Activated B cell treated with CpG ODN at 0.5 μM for 24 hours (primary cell): ENCODE data around the gene SEPTIN10. TPM values are rescaled to one million over a fixed set of nuclear protein-coding genes. Genes with fewer than 3 reads are reported as not detected.

Experiments used
- ATAC-seq: fragments of 200-7000 bp; cut with Tn5 transposase; one replicate; pipeline ENCODE4 v1.10.0; 2021; ENCODE audit warnings: low read depth, mild to moderate bottlenecking, moderate library complexity
- CTCF ChIA-PET: fragments of 350-600 bp; sonication (Branson Sonifier 250); formaldehyde crosslinking; loops from one replicate; lab custom pipeline; 2021; ENCODE audit warnings: antibody characterized with exemption; lab: Charles Lee
- POLR2A ChIA-PET: fragments of 350-600 bp; sonication (Branson Sonifier 250); formaldehyde crosslinking; loops from one replicate; lab custom pipeline; 2021; ENCODE audit warnings: antibody characterized with exemption; lab: Charles Lee
- DNase-seq: peaks from one replicate; pipeline ENCODE4 v3.0.0; 2022
- H3K27ac Mint-ChIP-seq: one replicate; pipeline ENCODE4 v1.8.0; 2020; ENCODE audit warnings: mixed read lengths
- H3K27me3 Mint-ChIP-seq: one replicate; pipeline ENCODE4 v1.8.0; 2021; ENCODE audit warnings: mixed read lengths
- H3K36me3 Mint-ChIP-seq: one replicate; pipeline ENCODE4 v1.8.0; 2021; ENCODE audit warnings: low read depth, mixed read lengths
- H3K4me1 Mint-ChIP-seq: one replicate; pipeline ENCODE4 v1.8.0; 2021; ENCODE audit warnings: mixed read lengths
- H3K4me3 Mint-ChIP-seq: one replicate; pipeline ENCODE4 v1.8.0; 2020; ENCODE audit warnings: mild to moderate bottlenecking, mixed read lengths
- H3K9me3 Mint-ChIP-seq: one replicate; pipeline ENCODE4 v1.8.0; 2020; ENCODE audit warnings: mixed read lengths
- CTCF ChIP-seq: fragments of 200-600 bp; IDR thresholded peaks from one replicate; pipeline ENCODE4 v1.8.0; 2022; ENCODE audit warnings: antibody characterized with exemption, mild to moderate bottlenecking
- intact Hi-C: fragments of 100-400 bp; cut with micrococcal nuclease; formaldehyde crosslinking; loops from one replicate; pipeline ENCODE4 v1.15.1; 2024
- total RNA-seq: library from RNA; stranded (reverse); gene quantifications from 2 replicates; pipeline ENCODE4 v1.2.3, GENCODE V29; 2022

Gene SEPTIN10
- total RNA-seq, 1 donor from 2014 or later = 0.35 TPM

GRCh38 chr2:109503191-109503590 lies 110.6 kb downstream of the SEPTIN10 start:
- Mint-ChIP-seq H3K27ac (no peak overlapping the region), H3K27me3 (no peaks in the 10 kb centered on the region), H3K36me3 (no peaks in the 10 kb centered on the region), H3K4me1 (no peaks in the 10 kb centered on the region), H3K4me3 (no peak overlapping the region), H3K9me3 (no peaks in the 10 kb centered on the region)
- intact Hi-C loops = no loop called here
- ChIA-PET CTCF (no interaction called here), POLR2A (no interaction called here)
- no peak for ATAC-seq
- TF ChIP-seq CTCF = no peak
- no peak for DNase-seq

GRCh38 chr2:109501461-109501860 lies 112.3 kb downstream of the SEPTIN10 start:
- intact Hi-C loops = no loop called here
- no peaks in the 10 kb centered on the region for H3K36me3 Mint-ChIP-seq
- no peak overlapping the region for H3K4me3 Mint-ChIP-seq
- no peaks in the 10 kb centered on the region for H3K9me3 Mint-ChIP-seq
- H3K4me1 Mint-ChIP-seq = no peaks in the 10 kb centered on the region
- no peak for TF ChIP-seq CTCF
- H3K27ac Mint-ChIP-seq = no peak overlapping the region
- no peak for DNase-seq
- no peak for ATAC-seq
- ChIA-PET POLR2A (no interaction called here), CTCF (no interaction called here)
- H3K27me3 Mint-ChIP-seq = no peaks in the 10 kb centered on the region

- Mint-ChIP-seq H3K36me3 (no peaks in the 10 kb centered on the region), H3K4me1 (no peaks in the 10 kb centered on the region), H3K9me3 (no peaks in the 10 kb centered on the region), H3K4me3 (no peak overlapping the region), H3K27ac (no peak overlapping the region), H3K27me3 (no peaks in the 10 kb centered on the region)
- ATAC-seq = no peak
- intact Hi-C loops = no loop called here
- DNase-seq = no peak
- POLR2A ChIA-PET = no interaction called here
- CTCF ChIA-PET = no interaction called here
- TF ChIP-seq CTCF = no peak
Observed at GRCh38 chr2:109500910-109501309, 112.9 kb downstream of the SEPTIN10 start.

- Mint-ChIP-seq H3K9me3 (no peaks in the 10 kb centered on the region), H3K27ac (no peak overlapping the region), H3K36me3 (no peaks in the 10 kb centered on the region), H3K27me3 (no peaks in the 10 kb centered on the region), H3K4me1 (no peaks in the 10 kb centered on the region), H3K4me3 (no peak overlapping the region)
- ChIA-PET POLR2A (no interaction called here), CTCF (no interaction called here)
- no peak for ATAC-seq
- DNase-seq = no peak
- no peak for TF ChIP-seq CTCF
- intact Hi-C loops = no loop called here
Observed at GRCh38 chr2:109499566-109499965, 114.2 kb downstream of the SEPTIN10 start.

GRCh38 chr2:109498906-109499305 lies 114.9 kb downstream of the SEPTIN10 start:
- ATAC-seq (no peak), DNase-seq (no peak)
- no peaks in the 10 kb centered on the region for H3K27me3 Mint-ChIP-seq
- TF ChIP-seq CTCF = no peak
- CTCF ChIA-PET = no interaction called here
- no peaks in the 10 kb centered on the region for H3K9me3 Mint-ChIP-seq
- POLR2A ChIA-PET = no interaction called here
- H3K4me3 Mint-ChIP-seq = no peak overlapping the region
- H3K36me3 Mint-ChIP-seq = no peaks in the 10 kb centered on the region
- intact Hi-C loops = no loop called here
- no peak overlapping the region for H3K27ac Mint-ChIP-seq
- H3K4me1 Mint-ChIP-seq = no peaks in the 10 kb centered on the region
